ENCODE measurements around the gene NUP85. TPM values are rescaled to one million over a fixed set of nuclear protein-coding genes. Genes with fewer than 3 reads are reported as not detected.

Gene NUP85
- total and polyA plus RNA-seq, 2 of the 4 experiments (the other 2 are of a cell fraction): 29.4 to 54.4 TPM

DNA sequence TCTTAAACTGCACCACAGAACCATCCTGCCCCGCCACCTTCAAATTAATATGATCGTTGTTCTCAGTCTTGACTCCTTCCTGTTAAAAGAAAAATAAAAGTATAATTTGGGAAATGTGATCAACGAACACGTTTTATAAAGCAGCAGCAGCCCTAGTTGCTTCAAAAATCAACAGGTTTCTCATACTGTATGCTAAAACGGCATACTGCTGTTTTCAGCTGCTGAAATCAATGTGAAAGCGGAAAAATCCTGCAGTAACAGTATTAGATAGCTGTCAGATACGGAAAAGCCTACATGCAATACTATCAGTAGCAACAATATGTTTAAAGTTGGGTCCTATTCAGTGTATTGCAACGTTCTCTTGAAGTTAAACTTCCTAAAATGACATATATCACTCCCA is 24.4 kb upstream of the NUP85 start:
- intact Hi-C loops (cut with micrococcal nuclease): no loop called here
- H3K9ac ChIP-seq (ENCODE audit: low read depth, low read length): peak overlapping the region; percentile 91; the same call in 1 of the 2 replicates

More for the DNA sequence above, 24.4 kb upstream of the NUP85 start:
- H3K4ac ChIP-seq (ENCODE audit: low read depth, low read length): no peak overlapping the region
- no peak overlapping the region for H4K5ac ChIP-seq (ENCODE audit: low read depth, low read length)
- no TSS peak for BruUV-seq (replicated peaks)
- no CpG with 5 or more reads among the region's 8 CpGs for WGBS, 2 experiments (ENCODE audit: extremely low coverage in 2 of 2, insufficient read length in 1 of 2)
- H3K9me1 ChIP-seq (ENCODE audit: insufficient read depth, low read length): peaks cover 8% of the 10 kb centered on the region; the same call in 1 of the 2 replicates
- no peak overlapping the region for H2BK15ac ChIP-seq (ENCODE audit: low read depth, low read length)
- H3K4me1 ChIP-seq (ENCODE audit: control insufficient read depth, insufficient read depth, low read length): no peaks in the 10 kb centered on the region
- H2BK5ac ChIP-seq (ENCODE audit: low read depth, low read length, poor library complexity, severe bottlenecking): no peak overlapping the region
- peak overlapping the region; percentile 68; the same call in 1 of the 2 replicates for H3K14ac ChIP-seq (replicated peaks; ENCODE audit: low read depth, low read length)
- H3K27me3 ChIP-seq (ENCODE audit: control insufficient read depth, insufficient read depth, low read length): no peaks in the 10 kb centered on the region
- no peak overlapping the region for H4K91ac ChIP-seq (ENCODE audit: insufficient read depth, low read depth, low read length)
- H4K8ac ChIP-seq (ENCODE audit: low read depth in 2 of 2, low read length in 2 of 2): no peak overlapping the region
- no peak overlapping the region for H2AK5ac ChIP-seq (ENCODE audit: low read depth, low read length)
- no peak overlapping the region for H2BK20ac ChIP-seq (ENCODE audit: low read depth, low read length)
- H2AFZ ChIP-seq (replicated peaks; ENCODE audit: low read length, poor library complexity): no peak overlapping the region
- H3K18ac ChIP-seq (ENCODE audit: low read depth, low read length): no peak overlapping the region
- no peak overlapping the region; the same call in 1 of the 2 replicates for H3K56ac ChIP-seq (ENCODE audit: extremely low read depth, insufficient read depth, low read length)
- ATAC-seq (ENCODE audit: low read depth) (no peak), DNase-seq (no peak)
- H3K79me1 ChIP-seq (ENCODE audit: low read depth in 1 of 2, low read length in 2 of 2): peaks cover 7 to 40% of the 10 kb centered on the region in 2 experiments
- dilution Hi-C loops (cut with HindIII; ENCODE audit: low sequenced_read_pairs, unreplicated experiment): no loop called here
- H2AK9ac ChIP-seq (replicated peaks; ENCODE audit: low read depth, low read length, poor library complexity): no peak overlapping the region
- in situ Hi-C loops (cut with MboI; ENCODE audit: low sequenced_read_pairs): no loop called here
- H3K9me3 ChIP-seq (ENCODE audit: control insufficient read depth, insufficient read depth, low read length): no peaks in the 10 kb centered on the region
- H2BK120ac ChIP-seq (ENCODE audit: low read depth, low read length): no peak overlapping the region
- peaks cover 46% of the 10 kb centered on the region for H4K20me1 ChIP-seq (ENCODE audit: insufficient read depth, low read length)
- ChIA-PET POLR2A (ENCODE audit: unreplicated experiment) (no interaction called here), CTCF (interaction anchor here (0.7 to 1.0 kb wide), 2 partner anchors 20 to 50 kb away, joined by 4 to 5 read pairs; no protein-coding TSS in a partner anchor)
- H3K4me3 ChIP-seq (ENCODE audit: insufficient read depth, low read depth, low read length): peak overlapping the region; percentile 98
- peak overlapping the region; percentile 98 for H3K4me2 ChIP-seq (ENCODE audit: low read depth, low read length)
- H3K27ac ChIP-seq (ENCODE audit: insufficient read depth, low read length): no peak overlapping the region
- H3K23ac ChIP-seq (ENCODE audit: low read depth, low read length): peak overlapping the region; percentile 92; the same call in 1 of the 2 replicates
- peaks cover 27% of the 10 kb centered on the region for H3K36me3 ChIP-seq (ENCODE audit: control insufficient read depth, insufficient read depth, low read length)
- TF ChIP-seq, protein P1, sequence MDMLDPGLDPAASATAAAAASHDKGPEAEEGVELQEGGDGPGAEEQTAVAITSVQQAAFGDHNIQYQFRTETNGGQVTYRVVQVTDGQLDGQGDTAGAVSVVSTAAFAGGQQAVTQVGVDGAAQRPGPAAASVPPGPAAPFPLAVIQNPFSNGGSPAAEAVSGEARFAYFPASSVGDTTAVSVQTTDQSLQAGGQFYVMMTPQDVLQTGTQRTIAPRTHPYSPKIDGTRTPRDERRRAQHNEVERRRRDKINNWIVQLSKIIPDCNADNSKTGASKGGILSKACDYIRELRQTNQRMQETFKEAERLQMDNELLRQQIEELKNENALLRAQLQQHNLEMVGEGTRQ (IDR thresholded peaks at IDR 0.05; ENCODE audit: low read depth, low read length): no peak
- TF ChIP-seq, protein P2, sequence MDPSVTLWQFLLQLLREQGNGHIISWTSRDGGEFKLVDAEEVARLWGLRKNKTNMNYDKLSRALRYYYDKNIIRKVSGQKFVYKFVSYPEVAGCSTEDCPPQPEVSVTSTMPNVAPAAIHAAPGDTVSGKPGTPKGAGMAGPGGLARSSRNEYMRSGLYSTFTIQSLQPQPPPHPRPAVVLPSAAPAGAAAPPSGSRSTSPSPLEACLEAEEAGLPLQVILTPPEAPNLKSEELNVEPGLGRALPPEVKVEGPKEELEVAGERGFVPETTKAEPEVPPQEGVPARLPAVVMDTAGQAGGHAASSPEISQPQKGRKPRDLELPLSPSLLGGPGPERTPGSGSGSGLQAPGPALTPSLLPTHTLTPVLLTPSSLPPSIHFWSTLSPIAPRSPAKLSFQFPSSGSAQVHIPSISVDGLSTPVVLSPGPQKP (IDR thresholded peaks at IDR 0.05; ENCODE audit: borderline replicate concordance, low read depth, low read length): no peak
- TF ChIP-seq, protein P3, sequence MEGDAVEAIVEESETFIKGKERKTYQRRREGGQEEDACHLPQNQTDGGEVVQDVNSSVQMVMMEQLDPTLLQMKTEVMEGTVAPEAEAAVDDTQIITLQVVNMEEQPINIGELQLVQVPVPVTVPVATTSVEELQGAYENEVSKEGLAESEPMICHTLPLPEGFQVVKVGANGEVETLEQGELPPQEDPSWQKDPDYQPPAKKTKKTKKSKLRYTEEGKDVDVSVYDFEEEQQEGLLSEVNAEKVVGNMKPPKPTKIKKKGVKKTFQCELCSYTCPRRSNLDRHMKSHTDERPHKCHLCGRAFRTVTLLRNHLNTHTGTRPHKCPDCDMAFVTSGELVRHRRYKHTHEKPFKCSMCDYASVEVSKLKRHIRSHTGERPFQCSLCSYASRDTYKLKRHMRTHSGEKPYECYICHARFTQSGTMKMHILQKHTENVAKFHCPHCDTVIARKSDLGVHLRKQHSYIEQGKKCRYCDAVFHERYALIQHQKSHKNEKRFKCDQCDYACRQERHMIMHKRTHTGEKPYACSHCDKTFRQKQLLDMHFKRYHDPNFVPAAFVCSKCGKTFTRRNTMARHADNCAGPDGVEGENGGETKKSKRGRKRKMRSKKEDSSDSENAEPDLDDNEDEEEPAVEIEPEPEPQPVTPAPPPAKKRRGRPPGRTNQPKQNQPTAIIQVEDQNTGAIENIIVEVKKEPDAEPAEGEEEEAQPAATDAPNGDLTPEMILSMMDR (conservative IDR thresholded peaks at IDR 0.05; ENCODE audit: low read depth, low read length): no peak
- TF ChIP-seq MAZ (IDR thresholded peaks at IDR 0.05; ENCODE audit: borderline replicate concordance, low read depth, low read length) (no peak), NFE2L2 (IDR thresholded peaks at IDR 0.05; ENCODE audit: low read depth, low read length) (no peak), RCOR1 (IDR thresholded peaks at IDR 0.05; ENCODE audit: insufficient replicate concordance, low read length) (no peak), MAFK (IDR thresholded peaks at IDR 0.05; ENCODE audit: low read depth, low read length) (no peak), SMC3 (IDR thresholded peaks at IDR 0.05; ENCODE audit: low read depth, low read length) (no peak), BHLHE40 (IDR thresholded peaks at IDR 0.05; ENCODE audit: low read depth, low read length) (no peak), MXI1 (IDR thresholded peaks at IDR 0.05; ENCODE audit: borderline replicate concordance, low read depth, low read length) (no peak), POLR2A (IDR thresholded peaks at IDR 0.05; ENCODE audit: low read depth, low read length) (no peak), FOS (IDR thresholded peaks at IDR 0.05; ENCODE audit: low read depth, low read length) (no peak), RAD21 (IDR thresholded peaks at IDR 0.05; ENCODE audit: low read length) (no peak)
